ENCODE results near the gene CNKSR1.

- no peak for TF ChIP-seq CTCF (IDR thresholded peaks at IDR 0.05; ENCODE audit: control extremely low read depth in 1 of 3, insufficient read depth in 1 of 3, low read depth in 1 of 3, low read length in 3 of 3)
- no peak for TF ChIP-seq JUN (IDR thresholded peaks at IDR 0.05; ENCODE audit: low read depth, low read length)
- no peak for TF ChIP-seq RAD21 (IDR thresholded peaks at IDR 0.05 in 1 of 2, conservative IDR thresholded peaks at IDR 0.05 in 1 of 2; ENCODE audit: low read depth in 2 of 2, low read length in 2 of 2)
- no peak for TF ChIP-seq POLR2A (IDR thresholded peaks at IDR 0.05; ENCODE audit: control extremely low read depth in 1 of 2, low read depth in 2 of 2, low read length in 2 of 2)
- no peak for TF ChIP-seq SP1 (IDR thresholded peaks at IDR 0.05; ENCODE audit: low read depth, low read length)
- no peak for TF ChIP-seq GTF2F1 (IDR thresholded peaks at IDR 0.05; ENCODE audit: borderline replicate concordance, low read depth, low read length)
Observed at GRCh38 chr1:26166719-26167281, 10.5 kb upstream of the CNKSR1 start.
